NCI-H1048 (cell line): ENCODE measurements around the gene SLC17A8.
"Not testable (repeated sequence)": the region's sequence is repeated elsewhere in the genome, so short reads cannot be mapped to it uniquely, and the experiment has no call there.

Experiments used
- DNase-seq: peaks from one replicate; lab custom pipeline; 2025; lab: John Stamatoyannopoulos, UW

SLC17A8 gene

DNA sequence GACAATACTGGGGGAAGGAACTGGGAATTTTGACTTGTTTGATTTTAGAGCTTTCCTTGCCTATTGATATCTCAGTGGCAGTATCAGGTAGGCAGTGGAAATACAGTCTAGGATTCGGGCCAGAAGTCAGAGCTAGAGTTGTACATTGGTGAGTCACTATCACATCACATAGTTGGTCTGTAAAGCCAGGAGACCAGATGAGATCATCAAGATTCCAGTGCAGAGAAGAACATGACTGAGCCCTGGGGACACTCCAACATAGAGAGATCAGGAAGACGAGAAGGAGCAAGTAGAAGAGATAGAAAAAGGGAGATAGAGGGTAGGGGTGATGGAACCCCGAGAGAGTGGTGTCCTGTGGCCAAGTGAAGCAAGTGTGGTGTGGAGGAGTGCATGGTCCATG is 70.2 kb downstream of the SLC17A8 start:
- DNase-seq: no peak

DNA sequence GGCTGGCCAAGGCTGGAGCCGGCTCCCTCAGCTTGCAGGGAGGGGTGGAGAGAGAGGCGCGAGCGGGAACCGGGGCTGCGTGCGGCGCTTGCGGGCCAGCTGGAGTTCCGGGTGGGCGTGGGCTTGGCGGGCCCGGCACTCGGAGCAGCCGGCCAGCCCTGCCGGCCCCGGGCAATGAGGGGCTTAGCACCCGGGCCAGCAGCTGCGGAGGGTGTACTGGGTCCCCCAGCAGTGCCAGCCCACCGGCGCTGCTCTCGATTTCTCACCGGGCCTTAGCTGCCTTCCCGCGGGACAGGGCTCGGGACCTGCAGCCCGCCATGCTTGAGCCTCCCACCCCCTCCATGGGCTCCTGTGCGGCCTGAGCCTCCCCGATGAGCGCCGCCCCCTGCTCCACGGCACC is 73.4 kb downstream of the SLC17A8 start:
- not testable (repeated sequence) for DNase-seq

DNA sequence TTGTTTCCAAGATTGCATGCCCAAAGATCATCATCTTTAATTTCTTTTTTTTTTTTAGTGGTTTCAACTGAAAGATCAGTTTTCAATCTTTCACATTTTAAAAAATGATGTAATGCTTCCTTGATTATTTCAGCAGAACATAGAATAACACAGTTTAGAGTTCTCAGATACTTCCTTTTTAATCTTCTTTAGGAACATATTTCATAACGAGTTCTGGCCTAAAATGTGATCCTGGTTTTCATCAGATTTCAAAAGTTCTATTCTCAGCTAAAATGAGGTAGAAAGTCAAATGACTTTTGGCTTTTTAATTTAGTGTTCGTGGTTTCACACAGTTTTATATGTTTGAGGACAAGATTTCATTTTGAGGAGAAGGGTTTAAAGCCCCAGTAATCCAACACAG is 76.8 kb downstream of the SLC17A8 start:
- no peak for DNase-seq

- DNase-seq: no peak
Observed at GRCh38 chr12:100434177-100434576, 77.3 kb downstream of the SLC17A8 start.

- DNase-seq: no peak
Observed at GRCh38 chr12:100435957-100436356, 79.1 kb downstream of the SLC17A8 start.

DNA sequence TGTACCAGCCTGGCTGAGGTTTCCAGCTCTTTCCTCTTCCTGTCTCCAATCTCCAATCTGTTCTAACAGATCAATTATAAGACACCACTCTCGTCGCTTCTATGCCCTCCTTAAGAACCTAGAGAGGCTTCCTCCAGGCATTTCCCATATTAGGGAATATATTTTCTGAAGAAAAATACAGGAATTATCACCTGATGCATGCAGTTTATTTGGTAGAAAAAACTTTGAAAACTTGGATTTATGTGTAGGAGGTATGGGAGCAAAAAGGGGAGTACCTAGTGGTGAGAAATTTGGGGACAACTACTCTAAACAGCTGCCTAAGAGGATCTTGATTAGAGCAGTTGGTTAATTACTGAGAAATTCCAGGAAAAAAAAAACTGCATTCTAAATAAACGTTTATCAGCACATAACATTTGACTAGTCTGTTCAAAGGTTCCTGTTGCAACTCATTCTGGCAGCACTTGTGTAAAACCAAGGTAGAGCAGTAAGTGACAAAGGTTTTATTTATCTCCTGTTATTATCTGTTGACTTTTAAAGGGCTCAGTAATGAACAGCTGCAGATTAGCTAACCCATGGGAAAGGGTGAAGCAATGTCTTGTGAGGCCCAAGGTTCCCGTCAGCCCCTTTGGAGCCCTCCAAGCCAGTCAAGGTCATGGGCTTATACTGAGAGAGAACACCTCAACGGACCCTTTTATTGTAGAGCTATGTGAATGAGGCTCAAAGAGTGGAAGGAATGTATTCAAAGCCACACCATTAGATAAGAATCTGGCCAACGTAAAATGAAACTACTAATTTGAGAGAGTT is 80.4 kb downstream of the SLC17A8 start:
- DNase-seq: no peak

DNA sequence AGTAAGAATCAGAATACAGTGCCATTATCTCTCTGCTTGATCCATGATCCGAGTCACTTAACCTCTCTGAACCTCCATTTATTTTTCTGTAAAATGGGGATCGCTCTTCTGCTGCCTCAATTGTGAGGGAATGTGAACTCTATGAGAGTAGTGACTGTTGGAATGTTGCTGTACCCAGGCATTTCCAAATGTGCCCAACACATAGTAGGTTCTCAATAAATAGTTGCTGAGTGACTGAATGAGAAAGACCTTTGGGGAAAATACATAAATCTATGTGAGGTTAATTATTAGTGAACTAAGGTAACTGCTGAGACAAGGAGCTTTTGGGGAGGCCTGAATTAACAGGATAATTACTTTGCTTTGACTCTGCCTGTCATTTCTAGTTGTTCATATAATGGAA is 82.9 kb downstream of the SLC17A8 start:
- no peak for DNase-seq

DNA sequence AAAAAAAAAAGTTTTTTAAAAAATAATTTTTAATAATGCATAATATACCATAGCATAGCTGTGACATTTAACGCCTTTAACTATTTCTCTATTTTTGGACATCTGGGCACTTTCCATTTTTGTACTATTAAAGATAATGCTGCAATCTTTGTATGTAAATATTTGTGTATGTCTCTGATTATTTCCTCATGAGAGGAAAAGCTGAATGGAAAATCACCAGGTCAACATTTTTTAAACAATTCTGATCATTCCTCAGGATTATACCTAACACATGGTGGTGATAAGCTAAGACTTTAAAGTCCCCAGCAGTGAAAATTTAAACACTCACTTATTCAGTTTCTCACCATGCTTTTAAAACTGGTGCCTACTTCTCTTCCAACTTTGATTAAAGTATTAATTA is 85.5 kb downstream of the SLC17A8 start:
- DNase-seq: no peak

GRCh38 chr12:100443434-100443833 is 86.6 kb downstream of the SLC17A8 start:
- no peak for DNase-seq

GRCh38 chr12:100445081-100445481 is 88.2 kb downstream of the SLC17A8 start:
- no peak for DNase-seq

GRCh38 chr12:100447381-100447780 is 90.5 kb downstream of the SLC17A8 start:
- DNase-seq: no peak

DNA sequence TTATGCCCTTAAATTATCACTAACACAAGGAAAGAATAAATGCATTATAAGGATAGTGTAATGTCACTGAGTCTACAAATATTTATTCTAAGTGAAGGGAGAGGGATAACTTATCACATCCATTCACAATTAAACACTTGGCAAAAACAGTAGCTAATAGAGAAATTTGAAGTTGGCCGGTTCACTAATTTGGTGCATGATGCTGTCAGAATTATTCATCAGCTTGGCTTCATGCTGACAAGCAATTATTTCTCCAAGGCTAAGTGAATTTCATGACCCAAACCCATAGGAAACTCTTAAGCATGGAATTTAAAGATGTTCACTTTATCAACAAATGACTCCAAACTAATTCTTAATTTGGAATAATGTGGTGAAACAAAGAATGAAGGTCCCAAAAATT is 91.8 kb downstream of the SLC17A8 start:
- DNase-seq: no peak

- DNase-seq: no peak
Observed at GRCh38 chr12:100450735-100451134, 93.9 kb downstream of the SLC17A8 start.

DNA sequence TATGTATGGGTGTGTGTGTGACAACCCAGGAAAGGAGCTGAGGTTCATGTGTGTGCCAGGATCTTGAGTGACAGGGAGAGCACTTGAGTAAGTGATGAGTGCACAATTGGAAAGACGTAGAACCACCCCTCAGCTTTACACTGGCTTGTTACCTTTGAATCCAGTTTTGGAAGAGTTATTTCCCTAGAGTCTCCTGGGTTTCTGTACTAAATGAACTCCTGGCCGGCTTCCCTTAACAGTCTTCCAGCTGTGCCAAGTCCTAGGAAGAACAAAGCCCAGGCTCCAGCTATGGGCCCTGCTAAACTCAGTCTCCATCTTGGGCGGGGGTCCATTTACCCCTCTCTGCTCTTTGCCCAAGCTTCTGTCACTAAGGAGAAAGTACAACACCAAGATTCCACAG is 97.1 kb downstream of the SLC17A8 start:
- DNase-seq: no peak

DNA sequence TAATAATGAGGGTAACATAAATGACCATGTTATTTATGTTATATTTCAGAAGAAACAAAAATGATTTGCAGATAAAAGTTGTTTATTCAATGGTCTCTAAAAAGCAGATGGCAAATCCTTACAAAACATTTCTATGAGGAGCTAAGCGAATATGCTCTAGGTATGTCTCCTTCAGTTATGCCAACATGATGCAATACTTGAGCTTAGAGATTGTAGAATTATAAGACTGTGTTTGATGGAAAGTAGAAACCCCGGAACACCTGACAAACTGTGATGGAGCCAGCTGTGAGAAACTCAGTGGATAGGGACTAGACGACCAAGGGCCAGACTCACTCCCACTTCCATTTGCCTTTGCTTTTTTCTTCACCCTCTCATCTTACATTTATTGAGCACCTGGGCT is 99.0 kb downstream of the SLC17A8 start:
- DNase-seq: no peak

DNA sequence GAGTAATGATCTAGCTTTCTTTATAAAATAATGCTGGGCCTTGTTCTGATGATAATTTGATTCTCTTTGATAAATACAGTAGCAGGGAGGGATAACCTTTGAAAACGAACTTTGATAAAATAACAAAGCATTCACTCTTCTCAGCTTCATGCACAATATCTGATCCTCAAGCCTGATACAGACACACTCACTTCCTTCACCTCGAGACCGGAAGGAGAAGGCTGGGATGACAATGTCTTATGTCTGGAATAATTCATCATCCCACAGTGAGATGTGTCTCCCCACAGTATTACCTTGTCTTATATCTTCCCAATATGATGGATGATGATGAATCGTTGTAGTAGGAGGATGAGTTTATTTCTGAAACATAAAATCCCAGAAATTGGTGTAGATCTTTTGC is 101.3 kb downstream of the SLC17A8 start:
- no peak for DNase-seq

DNA sequence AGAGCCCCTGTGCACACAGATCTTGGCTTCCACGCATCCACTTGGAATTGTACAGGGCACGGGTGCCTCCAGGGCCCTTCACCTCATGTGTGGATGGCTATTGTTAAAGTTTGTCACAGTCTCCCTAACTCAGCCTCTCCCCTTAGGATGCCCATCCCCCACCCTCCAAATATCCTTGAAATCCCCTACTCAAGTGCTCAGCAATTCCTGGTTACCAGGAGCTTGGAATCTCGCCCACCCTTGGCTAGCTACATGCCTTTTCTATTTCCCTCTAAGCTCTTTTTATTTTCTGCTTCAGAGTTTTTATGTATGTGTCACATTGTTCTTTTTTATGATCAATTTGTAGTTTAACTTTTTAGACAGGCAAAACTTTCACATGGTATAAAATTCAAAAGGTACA is 103.8 kb downstream of the SLC17A8 start:
- DNase-seq: no peak

DNA sequence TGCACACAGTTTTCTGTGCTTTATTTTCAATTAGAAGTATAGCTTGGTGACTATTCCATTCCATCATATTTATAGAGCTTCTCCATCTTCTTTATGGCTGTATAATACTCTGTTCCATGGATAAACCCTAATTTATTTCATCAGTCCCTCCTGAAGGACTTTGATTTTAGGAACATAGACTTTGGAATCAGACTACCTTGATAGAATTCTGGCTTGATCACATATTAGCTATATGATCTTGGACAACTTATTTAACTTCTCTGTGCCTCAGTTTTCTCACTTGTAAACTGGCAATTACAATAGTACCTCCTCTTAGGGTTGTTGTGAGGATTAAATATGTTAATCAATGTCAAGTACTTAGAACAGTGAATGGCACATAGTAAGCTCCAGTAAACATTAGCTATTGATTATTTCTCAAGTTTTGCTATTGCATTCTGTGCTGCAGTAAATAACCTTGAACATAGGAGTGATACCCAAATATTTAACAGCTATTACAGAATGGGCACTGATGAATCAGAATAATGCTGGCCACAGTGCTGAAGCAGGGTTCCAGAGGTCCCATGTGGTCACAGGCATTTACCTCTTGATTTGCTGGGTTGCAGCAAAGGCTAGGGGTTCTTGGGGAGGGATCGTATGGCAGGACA is 104.6 kb downstream of the SLC17A8 start:
- no peak for DNase-seq

DNA sequence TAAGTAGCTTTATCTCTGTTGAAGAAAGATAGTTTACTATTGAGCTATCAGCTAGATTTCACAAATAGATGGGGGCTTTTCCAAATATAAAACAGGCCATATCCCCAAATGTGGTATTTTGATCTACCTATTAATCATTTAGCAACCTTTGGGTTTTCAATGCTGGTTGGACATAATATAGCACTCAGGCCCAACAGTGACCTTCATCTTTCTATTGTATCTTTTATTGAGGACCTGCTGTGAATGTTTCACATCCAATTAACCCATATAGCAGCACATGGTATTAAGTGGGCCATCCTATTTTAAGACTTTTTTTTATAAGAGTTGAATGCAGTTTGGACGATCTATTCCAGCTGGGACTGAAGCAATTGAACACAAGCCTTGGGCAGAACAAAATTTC is 106.8 kb downstream of the SLC17A8 start:
- no peak for DNase-seq

- no peak for DNase-seq
Observed at GRCh38 chr12:100464529-100464928, 107.7 kb downstream of the SLC17A8 start.

GRCh38 chr12:100468126-100468525 is 111.3 kb downstream of the SLC17A8 start:
- DNase-seq: no peak
